ENCODE measurements around the gene FAM184A.

DNA sequence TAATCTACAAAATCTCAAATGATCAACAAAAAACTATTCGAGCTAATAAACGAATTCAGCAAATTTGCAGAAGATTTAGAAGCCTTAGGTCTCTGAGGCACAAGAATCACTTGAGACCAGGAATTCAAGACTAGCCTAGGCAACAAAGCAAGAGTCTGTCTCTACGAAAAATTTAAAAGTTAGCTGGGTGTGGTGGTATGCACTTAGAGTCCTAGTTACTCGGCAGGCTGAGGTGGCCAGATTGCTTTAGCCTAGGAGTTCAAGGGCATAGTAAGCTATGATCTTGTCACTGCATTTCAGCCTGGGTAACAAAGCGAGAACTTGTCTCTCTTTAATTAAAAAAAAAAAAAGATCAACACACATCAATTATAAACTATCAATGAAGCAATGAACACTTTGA is 34.2 kb downstream of the FAM184A start:
- TF ChIP-seq POLR2A (IDR thresholded peaks at IDR 0.05): no peak
- TF ChIP-seq, protein P1, sequence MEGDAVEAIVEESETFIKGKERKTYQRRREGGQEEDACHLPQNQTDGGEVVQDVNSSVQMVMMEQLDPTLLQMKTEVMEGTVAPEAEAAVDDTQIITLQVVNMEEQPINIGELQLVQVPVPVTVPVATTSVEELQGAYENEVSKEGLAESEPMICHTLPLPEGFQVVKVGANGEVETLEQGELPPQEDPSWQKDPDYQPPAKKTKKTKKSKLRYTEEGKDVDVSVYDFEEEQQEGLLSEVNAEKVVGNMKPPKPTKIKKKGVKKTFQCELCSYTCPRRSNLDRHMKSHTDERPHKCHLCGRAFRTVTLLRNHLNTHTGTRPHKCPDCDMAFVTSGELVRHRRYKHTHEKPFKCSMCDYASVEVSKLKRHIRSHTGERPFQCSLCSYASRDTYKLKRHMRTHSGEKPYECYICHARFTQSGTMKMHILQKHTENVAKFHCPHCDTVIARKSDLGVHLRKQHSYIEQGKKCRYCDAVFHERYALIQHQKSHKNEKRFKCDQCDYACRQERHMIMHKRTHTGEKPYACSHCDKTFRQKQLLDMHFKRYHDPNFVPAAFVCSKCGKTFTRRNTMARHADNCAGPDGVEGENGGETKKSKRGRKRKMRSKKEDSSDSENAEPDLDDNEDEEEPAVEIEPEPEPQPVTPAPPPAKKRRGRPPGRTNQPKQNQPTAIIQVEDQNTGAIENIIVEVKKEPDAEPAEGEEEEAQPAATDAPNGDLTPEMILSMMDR (IDR thresholded peaks at IDR 0.05): no peak

All from esophagus squamous epithelium (tissue), 4 donors.